Measurements from ENCODE around the gene CSNK2B. TPM values are rescaled to one million over a fixed set of nuclear protein-coding genes. Genes with fewer than 3 reads are reported as not detected.

Gene CSNK2B
- total RNA-seq, 4 donors from 2014 or later = 130 to 202 (median 184) TPM

DNA sequence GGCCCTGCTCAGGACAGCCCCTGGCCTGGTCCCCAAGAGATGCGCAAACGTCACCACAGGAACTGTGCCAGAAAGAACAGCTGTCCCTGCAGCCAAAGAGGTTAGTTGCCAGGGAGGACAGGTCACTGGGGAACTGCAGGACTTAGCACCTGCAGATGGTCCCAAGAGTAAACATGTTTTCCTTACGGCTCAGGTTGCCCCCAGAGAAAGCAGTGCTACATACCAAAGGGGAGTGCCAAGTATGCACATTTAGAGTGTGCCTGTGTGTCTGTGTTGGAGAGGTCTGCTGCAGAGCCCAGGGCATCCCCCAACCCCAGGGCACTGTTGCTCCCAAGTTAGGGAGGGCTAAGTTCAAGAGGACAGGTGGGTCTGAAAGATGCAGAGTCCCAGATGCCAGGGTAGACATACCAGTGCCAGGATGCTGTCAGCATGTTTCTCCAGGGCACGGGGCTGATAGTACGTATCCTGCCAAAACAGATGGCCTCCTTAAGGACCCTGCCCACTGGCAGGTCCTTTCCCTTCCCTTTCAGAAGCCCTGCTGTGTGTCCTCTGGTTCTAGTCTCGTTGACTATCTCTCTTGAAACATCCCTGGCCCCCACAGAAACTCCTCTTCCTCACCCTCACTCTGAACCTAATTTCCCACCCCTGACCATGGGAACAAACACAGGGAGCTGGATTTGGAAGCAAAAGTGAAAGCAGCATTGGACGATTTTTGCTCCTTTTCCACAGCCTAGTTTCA, 36.0 kb downstream of the CSNK2B start:
- ATAC-seq (ENCODE audit: low FRiP score) (no peak), DNase-seq (ENCODE audit: low spot score) (no peak)
- TF ChIP-seq, protein P1, sequence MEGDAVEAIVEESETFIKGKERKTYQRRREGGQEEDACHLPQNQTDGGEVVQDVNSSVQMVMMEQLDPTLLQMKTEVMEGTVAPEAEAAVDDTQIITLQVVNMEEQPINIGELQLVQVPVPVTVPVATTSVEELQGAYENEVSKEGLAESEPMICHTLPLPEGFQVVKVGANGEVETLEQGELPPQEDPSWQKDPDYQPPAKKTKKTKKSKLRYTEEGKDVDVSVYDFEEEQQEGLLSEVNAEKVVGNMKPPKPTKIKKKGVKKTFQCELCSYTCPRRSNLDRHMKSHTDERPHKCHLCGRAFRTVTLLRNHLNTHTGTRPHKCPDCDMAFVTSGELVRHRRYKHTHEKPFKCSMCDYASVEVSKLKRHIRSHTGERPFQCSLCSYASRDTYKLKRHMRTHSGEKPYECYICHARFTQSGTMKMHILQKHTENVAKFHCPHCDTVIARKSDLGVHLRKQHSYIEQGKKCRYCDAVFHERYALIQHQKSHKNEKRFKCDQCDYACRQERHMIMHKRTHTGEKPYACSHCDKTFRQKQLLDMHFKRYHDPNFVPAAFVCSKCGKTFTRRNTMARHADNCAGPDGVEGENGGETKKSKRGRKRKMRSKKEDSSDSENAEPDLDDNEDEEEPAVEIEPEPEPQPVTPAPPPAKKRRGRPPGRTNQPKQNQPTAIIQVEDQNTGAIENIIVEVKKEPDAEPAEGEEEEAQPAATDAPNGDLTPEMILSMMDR (IDR thresholded peaks at IDR 0.05) = no peak

DNA sequence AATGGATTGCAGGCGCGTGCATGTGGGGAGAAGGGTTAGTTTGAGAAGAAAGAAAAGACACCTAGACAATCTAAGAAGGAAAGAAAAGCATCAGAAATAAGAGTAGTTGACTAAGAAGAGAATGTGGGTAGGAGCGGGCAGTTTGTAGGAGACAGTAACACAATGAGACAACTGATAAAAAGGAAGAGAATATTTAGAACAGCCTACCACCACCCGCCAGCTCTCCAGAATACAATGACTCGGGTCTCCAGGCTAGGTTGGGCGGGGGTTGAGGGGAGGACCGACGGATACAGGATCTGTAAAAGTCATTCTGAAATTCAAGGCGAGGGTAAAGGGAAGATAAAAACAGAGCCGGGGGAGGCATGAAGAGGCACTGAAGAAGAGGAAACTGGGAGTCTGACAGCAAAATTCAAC, 36.5 kb downstream of the CSNK2B start:
- no peak for DNase-seq (ENCODE audit: low spot score)
- no peak for ATAC-seq (ENCODE audit: low FRiP score)
- TF ChIP-seq, protein P1 (IDR thresholded peaks at IDR 0.05) = no peak

DNA sequence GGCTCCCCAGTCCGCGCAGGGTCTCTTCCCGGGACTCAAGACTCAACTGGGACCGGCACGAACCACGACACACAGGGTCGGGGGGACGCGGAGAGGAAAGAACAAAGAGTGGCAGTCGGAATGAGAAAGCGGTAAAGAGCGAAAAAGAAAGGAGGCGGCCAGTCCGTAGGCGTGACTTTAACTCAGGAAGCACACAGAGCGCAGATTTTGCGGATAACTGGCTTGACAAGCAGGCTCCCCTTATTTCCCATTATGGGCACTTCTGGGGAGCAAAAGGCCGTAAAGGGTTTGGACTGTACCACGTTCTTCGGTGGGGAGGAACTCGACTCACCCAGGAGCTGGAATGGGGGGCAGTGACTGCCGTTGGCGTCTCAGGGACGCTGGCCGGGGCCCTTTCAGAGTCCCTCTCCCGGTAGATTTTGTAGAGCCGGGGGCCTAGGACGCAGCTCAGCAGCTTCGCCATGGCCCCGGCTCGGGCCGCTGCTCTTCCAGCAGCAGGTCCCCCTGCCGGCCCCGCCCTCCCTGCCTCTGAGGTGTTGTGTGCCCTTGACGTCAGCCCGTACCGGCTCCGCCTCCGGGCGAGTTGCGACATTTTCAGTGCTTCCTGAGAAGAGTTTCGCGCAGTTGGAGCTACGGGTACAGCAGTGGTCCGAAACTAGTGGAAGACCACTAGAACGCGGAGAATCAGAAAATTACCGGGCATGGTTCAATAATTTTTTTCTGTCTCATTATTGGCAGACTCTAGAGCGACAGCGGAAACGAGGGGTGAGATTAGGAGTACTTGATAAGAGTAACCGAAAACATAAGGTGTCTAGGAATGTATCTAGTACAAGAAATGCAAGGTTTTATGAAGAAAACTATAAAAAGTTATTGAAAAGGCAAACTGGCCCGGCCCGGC, 37.2 kb downstream of the CSNK2B start, which contains the start of gene ABHD16A:
ABHD16A (minus strand) TSS at position 506 of the 898 bp plus-strand sequence; CDS start at position 463, 43 bp downstream.
- DNase-seq (ENCODE audit: low spot score) (peak; percentile 96), ATAC-seq (ENCODE audit: low FRiP score) (peak; percentile 97)
- TF ChIP-seq, protein P1 (IDR thresholded peaks at IDR 0.05) = no peak

DNA sequence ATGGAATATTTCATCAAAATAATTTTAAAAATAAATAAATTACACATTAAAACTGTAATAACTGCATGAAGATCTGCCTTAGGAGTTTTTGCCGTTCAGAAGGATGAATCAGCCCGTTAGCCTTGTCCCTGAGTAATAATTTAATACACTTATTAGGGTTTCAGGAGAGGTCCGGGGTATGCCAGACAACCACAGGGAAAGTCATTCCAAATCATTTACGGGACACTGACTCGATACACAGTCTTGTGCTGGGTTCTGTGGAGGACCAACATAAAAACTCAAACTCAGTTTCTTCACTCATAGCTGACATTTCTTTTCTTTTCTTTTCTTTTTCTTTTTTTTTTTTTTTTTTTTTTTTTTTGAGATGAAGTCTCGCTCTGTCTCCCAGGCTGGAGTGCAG, 40.1 kb downstream of the CSNK2B start:
- no peak for DNase-seq (ENCODE audit: low spot score)
- ATAC-seq (ENCODE audit: low FRiP score) = no peak
- TF ChIP-seq, protein P1 (IDR thresholded peaks at IDR 0.05) = no peak

DNA sequence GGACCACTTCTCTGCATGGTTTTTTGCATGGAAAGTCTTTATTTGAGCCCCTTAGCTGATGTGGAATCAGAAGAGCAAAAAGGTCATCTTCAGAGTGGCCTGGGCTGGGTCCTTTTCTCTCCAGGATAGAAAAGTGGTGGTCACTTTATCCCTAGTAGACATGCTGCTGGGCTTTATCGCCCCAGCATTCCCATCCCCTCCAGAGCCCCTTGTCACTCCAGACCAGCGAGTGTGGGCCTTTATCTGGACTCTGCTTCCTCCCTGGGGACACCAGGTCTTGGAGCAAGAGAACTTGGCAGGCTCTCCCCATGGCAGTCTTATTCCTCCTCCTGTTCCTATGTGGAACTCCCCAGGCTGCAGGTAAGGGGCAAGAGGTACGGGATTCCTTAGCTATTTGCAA, 40.7 kb downstream of the CSNK2B start, which contains the start of gene LY6G6F:
LY6G6F (plus strand) TSS at position 268 of the 400 bp plus-strand sequence; CDS start at position 309, 41 bp downstream.
- ATAC-seq (ENCODE audit: low FRiP score) (no peak), DNase-seq (ENCODE audit: low spot score) (no peak)
- TF ChIP-seq, protein P1 (IDR thresholded peaks at IDR 0.05) = no peak

DNA sequence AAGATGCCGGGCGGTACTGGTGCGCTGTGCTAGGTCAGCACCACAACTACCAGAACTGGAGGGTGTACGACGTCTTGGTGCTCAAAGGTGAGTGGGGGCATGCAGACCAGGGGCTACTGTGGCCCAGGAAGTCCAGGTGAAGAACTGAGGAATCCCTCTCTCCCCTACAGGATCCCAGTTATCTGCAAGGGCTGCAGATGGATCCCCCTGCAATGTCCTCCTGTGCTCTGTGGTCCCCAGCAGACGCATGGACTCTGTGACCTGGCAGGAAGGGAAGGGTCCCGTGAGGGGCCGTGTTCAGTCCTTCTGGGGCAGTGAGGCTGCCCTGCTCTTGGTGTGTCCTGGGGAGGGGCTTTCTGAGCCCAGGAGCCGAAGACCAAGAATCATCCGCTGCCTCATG, 41.8 kb downstream of the CSNK2B start:
- no peak for DNase-seq (ENCODE audit: low spot score)
- TF ChIP-seq, protein P1 (IDR thresholded peaks at IDR 0.05) = no peak
- no peak for ATAC-seq (ENCODE audit: low FRiP score)

All from omental fat pad (tissue), 4 donors.